Measurements from ENCODE around the gene STARD7. TPM values are rescaled to one million over a fixed set of nuclear protein-coding genes. Genes with fewer than 3 reads are reported as not detected.

STARD7 gene
- polyA plus RNA-seq, 1 donor (not counting 4 experiments of a cell fraction or from before 2014, with no cell fraction given) = 73.4 TPM

- TF ChIP-seq CTCF (optimal IDR thresholded peaks at IDR 0.05 in 1 of 3, IDR thresholded peaks at IDR 0.05 in 1 of 3, conservative IDR thresholded peaks at IDR 0.05 in 1 of 3; ENCODE audit: extremely low read depth in 1 of 3, insufficient read depth in 2 of 3, low read length in 3 of 3) = no peak
- TF ChIP-seq EZH2 (IDR thresholded peaks at IDR 0.05; ENCODE audit: low read length) = no peak
- no peak overlapping the region for H3K4me2 ChIP-seq (ENCODE audit: control insufficient read depth, extremely low read depth, insufficient read depth, low read depth, low read length)
- H3K4me1 ChIP-seq (ENCODE audit: control insufficient read depth, extremely low read depth, insufficient read depth, low read length) = peaks cover 58% of the 10 kb centered on the region
- peaks cover 2% of the 10 kb centered on the region for H3K9me1 ChIP-seq (ENCODE audit: control insufficient read depth, extremely low read depth, insufficient read depth, low read length)
- H3K27me3 ChIP-seq (ENCODE audit: control insufficient read depth, extremely low read depth, insufficient read depth, low read length) = no peaks in the 10 kb centered on the region
- H3K27ac ChIP-seq (ENCODE audit: control insufficient read depth, insufficient read depth, low read length) = no peak overlapping the region
- no peak overlapping the region for H2AFZ ChIP-seq (ENCODE audit: control insufficient read depth, low read length)
- H3K9me3 ChIP-seq (ENCODE audit: control insufficient read depth, low read depth, low read length) = no peaks in the 10 kb centered on the region
- dilution Hi-C loops (cut with MboI; ENCODE audit: extremely low pct_ligation_motif_present, low sequenced_read_pairs) = no loop called here
- H3K36me3 ChIP-seq (ENCODE audit: control insufficient read depth in 2 of 2, extremely low read depth in 1 of 2, insufficient read depth in 2 of 2, low read length in 2 of 2) = no peaks in the 10 kb centered on the region
- FAIRE-seq (no peak), DNase-seq (ENCODE audit: low read depth, low spot score) (no peak)
- H3K9ac ChIP-seq (ENCODE audit: control insufficient read depth, extremely low read depth, insufficient read depth, low read length) = no peak overlapping the region
- H3K4me3 ChIP-seq (ENCODE audit: control insufficient read depth in 2 of 3, extremely low read depth in 1 of 3, insufficient read depth in 2 of 3, low read depth in 1 of 3, low read length in 3 of 3) = no peak overlapping the region
- peaks cover 98% of the 10 kb centered on the region for H3K79me2 ChIP-seq (ENCODE audit: control insufficient read depth, insufficient read depth, low read length)
- H4K20me1 ChIP-seq (ENCODE audit: control insufficient read depth, extremely low read depth, insufficient read depth, low read length) = peaks cover 2% of the 10 kb centered on the region
Measured at GRCh38 chr2:96201338-96201737, 7.3 kb downstream of the STARD7 start.

GRCh38 chr2:96198921-96199320 is 9.7 kb downstream of the STARD7 start:
- dilution Hi-C loops (cut with MboI; ENCODE audit: extremely low pct_ligation_motif_present, low sequenced_read_pairs) = no loop called here
- no peak overlapping the region for H3K27ac ChIP-seq (ENCODE audit: control insufficient read depth, insufficient read depth, low read length)
- FAIRE-seq (no peak), DNase-seq (ENCODE audit: low read depth, low spot score) (no peak)
- no peak overlapping the region for H2AFZ ChIP-seq (ENCODE audit: control insufficient read depth, low read length)
- H3K4me1 ChIP-seq (ENCODE audit: control insufficient read depth, extremely low read depth, insufficient read depth, low read length) = peaks cover 33% of the 10 kb centered on the region
- H3K4me2 ChIP-seq (ENCODE audit: control insufficient read depth, extremely low read depth, insufficient read depth, low read depth, low read length) = no peak overlapping the region
- no peak for TF ChIP-seq CTCF (optimal IDR thresholded peaks at IDR 0.05 in 1 of 3, IDR thresholded peaks at IDR 0.05 in 1 of 3, conservative IDR thresholded peaks at IDR 0.05 in 1 of 3; ENCODE audit: extremely low read depth in 1 of 3, insufficient read depth in 2 of 3, low read length in 3 of 3)
- no peak for TF ChIP-seq EZH2 (IDR thresholded peaks at IDR 0.05; ENCODE audit: low read length)
- H3K9me3 ChIP-seq (ENCODE audit: control insufficient read depth, low read depth, low read length) = no peaks in the 10 kb centered on the region
- peaks cover 2% of the 10 kb centered on the region for H4K20me1 ChIP-seq (ENCODE audit: control insufficient read depth, extremely low read depth, insufficient read depth, low read length)
- H3K9me1 ChIP-seq (ENCODE audit: control insufficient read depth, extremely low read depth, insufficient read depth, low read length) = peaks cover 2% of the 10 kb centered on the region
- no peaks in the 10 kb centered on the region for H3K27me3 ChIP-seq (ENCODE audit: control insufficient read depth, extremely low read depth, insufficient read depth, low read length)
- H3K36me3 ChIP-seq (ENCODE audit: control insufficient read depth in 2 of 2, extremely low read depth in 1 of 2, insufficient read depth in 2 of 2, low read length in 2 of 2) = peaks cover 3 to 4% of the 10 kb centered on the region in 2 experiments
- no peak overlapping the region for H3K4me3 ChIP-seq (ENCODE audit: control insufficient read depth in 2 of 3, extremely low read depth in 1 of 3, insufficient read depth in 2 of 3, low read depth in 1 of 3, low read length in 3 of 3)
- H3K9ac ChIP-seq (ENCODE audit: control insufficient read depth, extremely low read depth, insufficient read depth, low read length) = no peak overlapping the region
- H3K79me2 ChIP-seq (ENCODE audit: control insufficient read depth, insufficient read depth, low read length) = peaks cover 94% of the 10 kb centered on the region
